ENCODE results near the gene HEATR5A. TPM values are rescaled to one million over a fixed set of nuclear protein-coding genes. Genes with fewer than 3 reads are reported as not detected.
A peak's percentile ranks its signal among the peaks of the same experiment; 100 is the strongest.
"Not testable (repeated sequence)": the region's sequence is repeated elsewhere in the genome, so short reads cannot be mapped to it uniquely, and the experiment has no call there.

The HEATR5A gene
- total RNA-seq, 1 experiment from 2014 or later = 13.2 TPM

- DNase-seq (ENCODE audit: low read depth) = no peak
Observed at GRCh38 chr14:31283578-31284252, 136.6 kb downstream of the HEATR5A start.

DNA sequence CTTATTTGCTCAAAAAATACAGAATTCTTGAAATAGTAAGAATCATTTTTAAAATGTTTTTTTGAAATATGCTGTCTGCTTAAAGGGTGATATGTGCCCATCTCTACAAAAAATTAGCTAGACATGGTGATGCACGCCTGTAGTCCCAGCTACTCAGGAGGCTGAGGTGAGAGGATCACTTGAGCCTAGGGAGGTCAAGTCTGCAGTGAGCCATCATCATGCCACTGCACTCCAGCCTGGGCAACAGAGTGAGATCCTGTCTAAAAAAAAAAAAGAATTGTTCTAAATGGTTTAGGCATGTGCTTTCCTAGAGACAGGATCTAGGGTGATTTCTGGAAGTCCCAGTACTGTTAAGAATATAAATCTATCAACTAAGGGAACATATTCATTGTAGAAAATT is 137.2 kb downstream of the HEATR5A start:
- no peak for DNase-seq (ENCODE audit: low read depth)

- no peak for DNase-seq (ENCODE audit: low read depth)
Observed at GRCh38 chr14:31280871-31281220, 139.5 kb downstream of the HEATR5A start.

DNA sequence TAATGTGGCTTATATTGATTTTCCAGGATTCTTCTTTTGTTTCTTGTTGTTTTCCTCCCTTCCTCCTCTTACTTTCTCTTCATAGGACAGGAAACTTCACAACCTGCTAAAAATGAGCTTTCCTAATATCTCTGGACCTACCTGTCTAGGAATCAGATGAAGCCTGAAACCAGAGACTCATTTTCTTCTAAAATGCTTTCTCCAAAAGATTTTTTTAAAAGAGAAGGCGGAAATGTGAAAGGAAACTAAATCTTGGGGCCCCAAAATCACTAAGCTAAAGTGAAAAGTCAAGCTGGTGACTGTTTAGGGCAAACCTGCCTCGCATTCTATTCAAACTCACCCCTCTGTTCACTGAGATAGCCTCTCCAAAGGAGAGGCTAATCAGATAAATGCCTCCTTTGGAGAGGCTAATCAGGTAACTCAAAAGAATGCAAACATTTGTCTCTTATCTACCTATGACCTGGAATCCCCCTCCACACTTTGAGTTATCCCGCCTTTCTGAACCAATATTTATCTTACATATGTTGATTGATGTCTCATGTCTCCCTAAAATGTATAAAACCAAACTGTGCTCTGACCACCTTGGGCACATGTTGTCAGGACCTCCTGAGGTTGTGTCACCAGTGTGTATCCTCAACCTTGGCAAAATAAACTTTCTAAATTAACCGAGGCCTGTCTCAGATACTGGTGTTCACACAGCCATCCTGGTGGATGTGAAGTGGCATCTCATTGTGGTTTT is 140.0 kb downstream of the HEATR5A start:
- no peak for DNase-seq (ENCODE audit: low read depth)

- DNase-seq (ENCODE audit: low read depth) = no peak
Observed at GRCh38 chr14:31278883-31279282, 141.5 kb downstream of the HEATR5A start.

DNA sequence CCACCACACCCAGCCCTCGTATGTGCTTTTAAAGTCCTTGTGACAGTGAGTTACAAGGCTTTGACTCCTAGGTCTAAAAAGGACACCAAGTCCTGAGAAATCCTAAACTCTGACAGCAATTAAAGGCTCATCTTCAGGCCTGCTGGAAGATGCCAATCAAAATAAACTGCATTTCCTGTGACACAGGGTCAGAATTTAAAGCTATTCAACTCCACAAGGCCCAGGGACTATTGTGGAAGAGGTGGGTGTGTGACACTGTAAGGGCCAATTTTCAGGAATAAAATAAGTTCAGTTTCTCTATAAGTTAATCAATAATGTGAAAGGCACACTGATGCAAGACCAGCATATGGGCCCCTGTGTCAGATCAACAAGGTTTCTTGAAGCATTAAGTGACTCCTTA is 143.3 kb downstream of the HEATR5A start:
- no peak for DNase-seq (ENCODE audit: low read depth)

DNA sequence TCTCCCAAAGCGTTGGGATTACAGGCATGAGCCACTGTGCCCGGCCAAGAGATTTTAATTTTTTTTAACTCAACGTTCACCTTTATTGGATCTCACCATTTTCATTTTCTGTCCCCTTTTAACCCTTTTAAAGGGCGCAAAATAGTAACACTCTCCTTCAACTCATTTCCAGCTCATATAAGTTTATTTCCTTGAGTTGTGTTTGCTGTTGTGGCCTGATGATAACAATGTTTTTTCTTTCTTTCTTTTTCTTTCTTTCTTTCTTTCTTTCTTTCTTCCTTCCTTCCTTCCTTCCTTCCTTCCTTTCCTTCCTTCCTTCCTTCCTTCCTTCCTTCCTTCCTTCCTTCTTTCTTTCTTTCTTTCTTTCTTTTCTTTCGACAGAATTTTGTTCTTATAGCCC is 143.9 kb downstream of the HEATR5A start:
- DNase-seq (ENCODE audit: low read depth) = not testable (repeated sequence)

GRCh38 chr14:31275731-31276130 is 144.6 kb downstream of the HEATR5A start:
- DNase-seq (ENCODE audit: low read depth) = no peak

GRCh38 chr14:31271648-31272047 is 148.7 kb downstream of the HEATR5A start:
- no peak for DNase-seq (ENCODE audit: low read depth)

DNA sequence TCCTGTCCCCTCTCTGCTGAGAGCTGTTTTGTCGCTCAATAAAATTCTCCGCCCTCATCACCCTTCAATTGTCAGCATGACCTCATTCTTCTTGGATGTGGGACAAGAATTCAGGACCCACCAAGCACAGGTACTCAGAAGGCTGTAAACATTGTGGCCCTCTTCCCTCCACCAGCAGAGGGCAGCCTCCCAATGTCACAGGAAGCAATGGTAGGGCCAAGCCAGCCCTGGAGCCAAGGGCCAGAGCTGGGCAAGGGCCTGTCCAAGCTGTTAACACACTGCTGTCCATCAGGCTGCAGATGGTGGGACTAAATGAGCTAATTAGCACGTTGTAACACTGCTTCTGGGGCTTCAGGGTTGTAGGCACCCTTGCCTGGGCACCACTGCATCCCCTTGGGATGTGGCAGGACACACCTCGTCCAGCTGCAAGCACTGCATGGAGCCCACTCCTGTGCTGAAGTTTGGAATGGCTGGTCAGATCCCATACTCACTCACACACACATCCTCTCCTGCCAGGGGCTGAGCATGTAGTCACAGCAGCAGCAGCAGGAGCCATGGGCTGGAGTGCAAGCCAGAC is 150.1 kb downstream of the HEATR5A start:
- DNase-seq (ENCODE audit: low read depth) = peak; percentile 51

DNA sequence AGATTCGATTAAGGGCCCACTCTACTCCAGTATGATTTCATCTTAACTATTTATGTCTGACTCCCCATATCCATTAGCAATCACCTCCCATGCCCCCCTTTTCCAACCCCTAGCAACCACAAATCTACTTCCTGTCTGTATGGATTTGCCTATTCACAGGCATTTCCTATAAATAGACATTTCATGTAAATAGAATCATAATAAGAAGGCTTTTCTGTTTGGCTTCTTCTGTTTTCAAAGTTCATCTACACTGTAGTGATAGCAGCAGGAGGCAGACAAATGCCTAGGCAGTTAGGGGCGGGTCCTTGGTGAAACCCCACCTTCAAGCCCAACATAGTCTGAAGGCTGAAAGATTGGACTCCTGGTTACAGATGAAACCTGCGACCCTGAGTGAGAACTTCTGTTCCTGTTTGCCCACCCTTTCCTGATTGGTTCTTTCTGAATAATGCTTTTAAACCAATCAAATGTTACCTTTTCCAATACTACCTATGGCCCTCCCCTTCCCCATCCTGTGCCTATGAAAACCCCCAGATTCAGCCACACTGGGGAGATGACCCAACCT is 150.6 kb downstream of the HEATR5A start:
- DNase-seq (ENCODE audit: low read depth) = no peak

DNA sequence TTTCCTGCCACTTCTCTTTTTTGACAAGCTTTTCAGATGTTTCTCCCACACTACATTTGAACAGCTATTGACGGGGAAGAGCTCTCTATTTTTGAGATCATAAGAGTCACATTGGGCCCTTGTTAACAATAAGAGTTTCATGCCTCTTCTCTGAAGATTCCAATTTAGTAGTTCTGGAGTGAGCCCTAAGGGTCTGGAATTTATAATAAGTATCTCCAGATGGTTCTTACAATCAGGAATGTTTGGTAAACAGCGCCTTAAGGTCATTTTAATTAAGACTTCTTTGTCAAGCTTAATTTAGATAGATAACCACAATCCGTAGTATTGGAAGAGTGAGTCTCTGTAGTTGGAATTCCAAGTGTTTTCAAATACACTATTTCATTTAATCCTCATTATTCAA is 152.1 kb downstream of the HEATR5A start:
- DNase-seq (ENCODE audit: low read depth) = no peak

DNA sequence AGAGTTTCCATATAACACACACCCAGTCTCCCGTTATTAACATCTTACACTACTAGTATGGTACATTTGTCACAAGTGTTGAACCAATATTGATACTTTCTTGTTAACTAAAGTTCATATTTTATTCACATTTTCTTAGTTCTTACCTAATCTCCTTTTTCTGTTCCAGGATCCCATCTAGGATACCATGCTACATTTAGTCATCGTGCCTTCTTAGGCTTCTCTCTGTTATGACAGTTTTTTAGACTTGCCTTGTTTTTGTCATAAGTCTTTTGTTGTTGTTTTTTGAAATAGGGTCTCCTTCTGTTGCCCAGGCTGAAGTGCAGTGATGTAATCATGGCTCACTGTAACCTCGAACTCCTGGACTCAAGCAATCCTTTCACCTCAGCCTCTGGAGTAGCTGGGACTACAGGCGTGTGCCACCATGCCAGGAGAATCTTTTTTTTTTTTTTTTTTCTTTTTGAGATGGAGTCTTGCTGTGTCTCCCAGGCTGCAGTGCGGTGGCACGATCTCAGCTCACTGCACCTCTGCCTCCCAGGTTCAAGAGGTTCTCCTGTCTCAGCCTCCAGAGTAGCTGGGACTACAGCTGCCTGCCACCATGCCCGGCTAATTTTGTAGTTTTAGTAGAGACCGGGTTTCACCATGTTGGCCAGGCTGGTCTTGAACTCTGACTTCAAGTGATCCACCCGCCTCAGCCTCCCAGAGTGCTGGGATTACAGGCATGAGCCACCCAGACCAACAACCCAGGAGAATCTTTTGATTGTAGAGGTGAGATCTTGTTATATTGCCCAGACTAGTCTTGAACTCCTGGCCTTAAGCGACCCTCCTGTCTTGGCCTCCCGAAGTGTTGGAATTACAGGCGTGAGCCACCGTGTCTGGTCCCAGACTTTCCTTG is 153.7 kb downstream of the HEATR5A start:
- DNase-seq (ENCODE audit: low read depth) = no peak

DNA sequence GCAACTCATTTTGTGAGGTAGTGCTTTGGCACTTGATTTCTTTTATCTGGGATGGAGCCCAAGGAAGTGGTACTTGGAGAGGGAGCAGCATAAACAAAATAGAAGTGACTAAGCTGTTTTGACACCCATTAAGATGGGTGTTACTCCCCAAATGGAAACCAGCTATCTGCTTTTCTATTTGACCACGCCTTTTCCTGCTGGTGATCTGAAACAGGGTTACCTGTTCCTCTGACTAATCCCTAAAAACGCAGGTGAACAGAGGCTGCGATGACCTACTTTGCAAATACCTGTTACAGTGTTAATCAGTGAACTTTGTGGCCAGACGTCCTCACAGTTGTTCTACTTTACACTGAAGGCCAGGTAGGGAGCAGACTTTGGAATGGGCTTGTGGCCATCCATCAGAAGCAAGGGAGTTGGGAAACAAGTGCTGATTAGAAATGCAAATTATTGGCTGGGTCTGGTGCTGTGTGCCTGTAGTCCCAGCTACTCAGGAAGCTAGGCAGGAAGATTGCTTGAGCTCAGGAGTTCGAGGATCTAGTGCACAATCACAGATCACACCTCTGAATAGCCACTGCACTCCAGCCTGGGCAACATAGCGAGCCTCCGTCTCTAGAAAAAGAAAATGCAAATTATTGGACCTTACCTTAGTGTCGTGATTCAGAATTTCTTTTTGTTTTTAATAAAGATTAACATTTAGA is 154.5 kb downstream of the HEATR5A start:
- no peak for DNase-seq (ENCODE audit: low read depth)

DNA sequence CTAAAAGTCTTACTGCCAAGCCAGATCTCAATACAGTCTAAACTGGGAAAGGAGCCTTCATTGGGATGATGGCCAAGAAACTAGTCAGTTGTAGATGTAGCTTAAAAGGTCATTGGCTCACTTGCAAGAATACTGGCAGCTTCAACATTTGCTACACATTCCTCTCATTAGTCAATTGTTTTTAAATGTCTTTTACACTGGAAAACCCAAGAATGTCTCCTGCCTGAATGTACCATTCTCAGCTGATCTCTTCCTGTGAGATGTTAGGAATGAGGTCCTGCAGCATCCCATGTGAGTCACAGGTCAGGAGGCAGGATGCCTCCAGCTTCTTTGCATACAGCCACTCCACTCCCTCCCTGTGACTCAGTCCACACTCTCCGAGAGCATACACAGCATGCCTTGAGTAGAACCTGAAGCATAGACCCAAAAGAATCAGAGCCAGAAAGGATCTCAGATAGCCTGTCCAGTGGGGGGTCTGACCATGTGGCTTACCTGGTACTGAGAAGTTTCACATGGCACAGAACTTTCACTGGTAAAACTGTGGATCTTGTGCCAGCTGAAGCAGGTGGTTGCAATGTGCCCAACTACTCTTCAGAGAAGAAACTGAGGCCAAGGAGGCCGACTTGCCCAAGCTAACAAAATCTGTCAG is 156.7 kb downstream of the HEATR5A start:
- DNase-seq (ENCODE audit: low read depth) = peak; percentile 99

- no peak for DNase-seq (ENCODE audit: low read depth)
Observed at GRCh38 chr14:31261859-31262731, 158.3 kb downstream of the HEATR5A start.

- DNase-seq (ENCODE audit: low read depth) = no peak
Observed at GRCh38 chr14:31261523-31261858, 158.9 kb downstream of the HEATR5A start.

DNA sequence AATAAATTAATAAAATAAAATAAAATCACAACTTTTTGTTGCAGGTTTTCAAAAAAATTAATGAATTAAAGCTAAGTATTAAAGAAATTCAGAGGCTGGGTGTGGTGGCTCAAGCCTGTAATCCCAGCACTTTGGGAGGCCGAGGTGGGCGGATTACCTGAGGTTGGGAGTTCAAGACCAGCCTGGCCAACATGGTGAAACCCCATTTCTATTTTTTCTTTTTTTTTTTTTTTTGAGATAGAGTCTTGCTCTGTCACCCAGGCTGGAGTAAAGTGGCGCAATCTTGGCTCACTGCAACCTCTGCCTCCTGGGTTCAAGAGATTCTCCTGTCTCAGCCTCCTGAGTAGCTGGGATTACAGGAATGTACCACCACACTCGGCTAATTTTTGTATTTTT is 161.3 kb downstream of the HEATR5A start:
- not testable (repeated sequence) for DNase-seq (ENCODE audit: low read depth)

DNA sequence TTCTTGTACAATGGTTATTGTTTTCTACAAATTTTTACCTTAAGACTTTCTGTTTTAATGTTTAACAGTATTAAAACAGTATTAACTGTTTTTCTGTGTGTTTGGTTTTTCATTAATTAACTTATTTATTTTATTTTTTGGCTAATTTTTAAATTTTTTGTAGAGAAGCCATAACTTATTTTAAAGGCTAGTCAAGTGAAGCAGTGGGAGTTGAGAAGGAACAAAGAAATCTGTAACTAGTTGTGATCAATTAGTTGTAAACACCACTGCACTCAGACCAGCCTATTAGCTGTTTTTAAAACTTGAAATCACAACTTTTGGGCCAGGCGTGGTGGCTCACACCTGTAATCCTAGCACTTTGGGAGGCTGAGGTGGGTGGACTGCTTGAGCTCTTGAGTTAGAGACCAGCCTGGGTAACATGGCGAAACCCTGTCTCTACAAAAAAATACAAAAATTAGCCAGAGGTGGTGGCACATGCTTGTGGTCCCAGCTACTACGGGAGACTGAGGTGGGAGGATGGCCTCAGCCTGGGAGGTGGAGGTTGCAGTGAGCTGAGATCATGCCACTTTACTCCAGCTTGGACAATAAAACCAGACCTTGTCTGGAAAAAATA is 161.8 kb downstream of the HEATR5A start:
- DNase-seq (ENCODE audit: low read depth) = no peak

Data from HT1080 (cell line).